ENCODE measurements around the gene CTNNA3. TPM values are rescaled to one million over a fixed set of nuclear protein-coding genes. Genes with fewer than 3 reads are reported as not detected.

Gene CTNNA3
- total RNA-seq, 4 donors from 2014 or later = 0.68 to 75.2 (median 1.4) TPM

DNA sequence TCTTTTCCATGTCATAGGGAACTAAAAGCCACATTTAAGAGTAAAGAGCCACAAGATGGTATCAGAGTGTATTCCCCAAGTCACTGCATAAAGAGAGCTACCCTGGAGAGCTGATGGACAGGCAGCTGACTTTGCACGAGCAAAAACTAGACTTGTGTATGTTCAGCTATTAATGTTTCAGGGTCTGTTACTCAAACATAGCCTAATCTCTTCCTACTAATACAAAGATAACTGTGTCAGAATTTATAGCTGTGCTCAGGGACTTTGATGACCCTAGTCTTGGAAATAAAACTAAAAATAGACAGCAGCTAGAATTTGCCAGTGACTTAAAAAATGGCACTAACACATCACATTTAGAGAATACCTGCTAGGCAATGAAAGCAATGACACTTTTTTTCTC is 815.7 kb downstream of the CTNNA3 start:
- Histone ChIP-seq H3K27ac (no peak overlapping the region), H3K4me1 (peaks cover 0 to 13% (median 2%) of the 10 kb centered on the region in 4 donors), H3K4me3 (no peak overlapping the region), H3K27me3 (no peaks in the 10 kb centered on the region), H3K36me3 (no peaks in the 10 kb centered on the region), H3K9me3 (no peaks in the 10 kb centered on the region)
- in situ Hi-C loops (cut with MboI; ENCODE audit: low pct_ligation_motif_present in 1 of 4, low pct_unique_long_range_greater_than_20kb in 1 of 4, low sequenced_read_pairs in 3 of 4) (no loop called here), intact Hi-C loops (cut with DNase I; ENCODE audit: low total_unique reads) (no loop called here)
- WGBS, 2 donors (ENCODE audit: low coverage in 1 of 2) = 65 to 86% methylated on average over 1 of the region's 1 CpG
- TF ChIP-seq POLR2A (IDR thresholded peaks at IDR 0.05) (no peak), EP300 (IDR thresholded peaks at IDR 0.05; ENCODE audit: low read depth) (no peak), POLR2AphosphoS5 (IDR thresholded peaks at IDR 0.05) (no peak)
- TF ChIP-seq, protein P1, sequence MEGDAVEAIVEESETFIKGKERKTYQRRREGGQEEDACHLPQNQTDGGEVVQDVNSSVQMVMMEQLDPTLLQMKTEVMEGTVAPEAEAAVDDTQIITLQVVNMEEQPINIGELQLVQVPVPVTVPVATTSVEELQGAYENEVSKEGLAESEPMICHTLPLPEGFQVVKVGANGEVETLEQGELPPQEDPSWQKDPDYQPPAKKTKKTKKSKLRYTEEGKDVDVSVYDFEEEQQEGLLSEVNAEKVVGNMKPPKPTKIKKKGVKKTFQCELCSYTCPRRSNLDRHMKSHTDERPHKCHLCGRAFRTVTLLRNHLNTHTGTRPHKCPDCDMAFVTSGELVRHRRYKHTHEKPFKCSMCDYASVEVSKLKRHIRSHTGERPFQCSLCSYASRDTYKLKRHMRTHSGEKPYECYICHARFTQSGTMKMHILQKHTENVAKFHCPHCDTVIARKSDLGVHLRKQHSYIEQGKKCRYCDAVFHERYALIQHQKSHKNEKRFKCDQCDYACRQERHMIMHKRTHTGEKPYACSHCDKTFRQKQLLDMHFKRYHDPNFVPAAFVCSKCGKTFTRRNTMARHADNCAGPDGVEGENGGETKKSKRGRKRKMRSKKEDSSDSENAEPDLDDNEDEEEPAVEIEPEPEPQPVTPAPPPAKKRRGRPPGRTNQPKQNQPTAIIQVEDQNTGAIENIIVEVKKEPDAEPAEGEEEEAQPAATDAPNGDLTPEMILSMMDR (IDR thresholded peaks at IDR 0.05) = no peak
- no peak for DNase-seq

DNA sequence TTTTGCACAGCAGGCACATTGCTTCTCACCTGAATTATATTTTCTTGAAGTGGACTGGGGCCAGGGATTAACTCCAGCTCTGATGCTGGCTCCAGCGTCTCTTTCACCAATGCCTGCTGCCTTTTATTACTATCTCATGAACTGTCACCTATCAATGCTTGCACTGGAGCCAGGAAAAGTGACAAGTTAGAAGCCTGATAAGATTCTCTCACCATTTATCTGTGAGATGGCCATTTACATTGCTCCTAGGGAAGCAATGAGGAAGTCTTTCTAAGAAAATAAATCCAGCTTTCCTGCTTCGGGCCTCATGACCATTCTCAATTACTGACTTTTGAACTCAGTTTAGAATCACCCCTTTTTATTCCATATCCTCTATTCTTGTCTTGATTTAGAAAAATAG is 818.6 kb downstream of the CTNNA3 start:
- 27 to 52% methylated on average over 2 of the region's 2 CpGs for whole genome bisulfite sequencing, 2 donors (ENCODE audit: low coverage in 1 of 2)
- no peaks in the 10 kb centered on the region for H3K27me3 ChIP-seq
- peaks cover 0 to 13% (median 2%) of the 10 kb centered on the region in 4 donors for H3K4me1 ChIP-seq
- no peaks in the 10 kb centered on the region for H3K9me3 ChIP-seq
- TF ChIP-seq POLR2A (IDR thresholded peaks at IDR 0.05) (no peak), EP300 (IDR thresholded peaks at IDR 0.05; ENCODE audit: low read depth) (no peak), POLR2AphosphoS5 (IDR thresholded peaks at IDR 0.05) (no peak)
- TF ChIP-seq, protein P1 (IDR thresholded peaks at IDR 0.05) = no peak
- H3K36me3 ChIP-seq = no peaks in the 10 kb centered on the region
- intact Hi-C loops (cut with DNase I; ENCODE audit: low total_unique reads) (no loop called here), in situ Hi-C loops (cut with MboI; ENCODE audit: low pct_ligation_motif_present in 1 of 4, low pct_unique_long_range_greater_than_20kb in 1 of 4, low sequenced_read_pairs in 3 of 4) (no loop called here)
- H3K4me3 ChIP-seq = no peak overlapping the region
- no peak for DNase-seq
- H3K27ac ChIP-seq = peak overlapping the region in 1 of 4 donors; percentile 38

DNA sequence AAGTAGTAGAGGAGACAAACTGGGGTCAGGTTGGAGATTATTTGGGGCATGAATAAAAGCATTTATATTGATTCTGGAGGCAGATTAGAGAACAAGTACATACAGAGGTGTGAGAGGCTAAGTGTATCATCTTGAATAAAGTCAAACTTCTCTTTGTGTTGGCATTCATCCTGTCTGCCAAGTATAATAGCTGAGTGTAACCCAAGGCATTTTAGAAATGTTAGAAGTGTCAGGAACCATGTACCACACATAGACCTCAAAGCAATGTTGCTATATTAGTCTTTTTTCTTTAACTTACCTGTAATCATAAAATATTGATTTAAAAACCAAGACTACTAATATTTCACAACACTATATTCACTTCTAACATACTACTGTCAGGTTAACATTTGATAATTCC is 826.4 kb downstream of the CTNNA3 start:
- Histone ChIP-seq H3K27ac (no peak overlapping the region), H3K4me1 (no peaks in the 10 kb centered on the region), H3K4me3 (no peak overlapping the region), H3K36me3 (no peaks in the 10 kb centered on the region), H3K27me3 (no peaks in the 10 kb centered on the region), H3K9me3 (no peaks in the 10 kb centered on the region)
- intact Hi-C loops (cut with DNase I; ENCODE audit: low total_unique reads) = no loop called here
- no peak for DNase-seq
- in situ Hi-C loops (cut with MboI; ENCODE audit: low pct_ligation_motif_present in 1 of 4, low pct_unique_long_range_greater_than_20kb in 1 of 4, low sequenced_read_pairs in 3 of 4) = no loop called here
- TF ChIP-seq POLR2A (IDR thresholded peaks at IDR 0.05) (no peak), POLR2AphosphoS5 (IDR thresholded peaks at IDR 0.05) (no peak), EP300 (IDR thresholded peaks at IDR 0.05; ENCODE audit: low read depth) (no peak)
- TF ChIP-seq, protein P1 (IDR thresholded peaks at IDR 0.05) = no peak

DNA sequence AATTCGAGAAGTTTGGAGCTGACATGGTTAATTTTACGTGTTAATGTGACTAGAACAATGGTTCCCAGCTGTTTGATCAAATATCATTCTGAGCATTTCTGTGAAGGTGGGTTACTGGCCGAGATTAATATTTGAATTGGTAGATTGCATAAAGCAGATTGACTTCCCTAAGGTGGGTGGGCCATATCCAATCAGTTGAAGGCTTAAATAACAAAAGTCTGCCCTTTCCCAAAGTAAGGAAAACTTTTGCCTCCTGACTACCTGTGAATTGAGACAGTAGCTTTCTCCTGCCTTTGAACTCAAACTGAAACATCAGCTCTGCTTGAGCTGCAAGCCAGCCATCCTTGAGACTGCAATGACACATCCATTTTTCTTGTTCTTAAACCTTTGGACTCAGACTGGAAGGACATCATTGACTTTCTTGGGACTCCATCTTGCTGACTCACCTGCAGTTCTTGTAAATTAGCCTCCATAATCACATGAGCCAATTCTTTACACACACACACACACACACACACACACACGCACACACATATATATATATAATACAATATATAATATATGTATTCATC is 833.2 kb downstream of the CTNNA3 start:
- intact Hi-C loops (cut with DNase I; ENCODE audit: low total_unique reads) = no loop called here
- in situ Hi-C loops (cut with MboI; ENCODE audit: low pct_ligation_motif_present in 1 of 4, low pct_unique_long_range_greater_than_20kb in 1 of 4, low sequenced_read_pairs in 3 of 4) = no loop called here
- no peak overlapping the region for H3K27ac ChIP-seq

More for the DNA sequence above, 833.2 kb downstream of the CTNNA3 start:
- 74 to 80% methylated on average over 4 of the region's 4 CpGs for WGBS, 2 donors (ENCODE audit: low coverage in 1 of 2)
- Histone ChIP-seq H3K9me3 (no peaks in the 10 kb centered on the region), H3K27me3 (no peaks in the 10 kb centered on the region), H3K4me3 (no peak overlapping the region), H3K36me3 (no peaks in the 10 kb centered on the region), H3K4me1 (no peaks in the 10 kb centered on the region)
- DNase-seq = no peak
- TF ChIP-seq POLR2AphosphoS5 (IDR thresholded peaks at IDR 0.05) = no peak
- no peak for TF ChIP-seq EP300 (IDR thresholded peaks at IDR 0.05; ENCODE audit: low read depth)
- TF ChIP-seq, protein P1 (IDR thresholded peaks at IDR 0.05) = no peak
